NCI-H128 (cell line): ENCODE measurements around the gene HABP4.
"Not testable (repeated sequence)": the region's sequence is repeated elsewhere in the genome, so short reads cannot be mapped to it uniquely, and the experiment has no call there.

Experiments used
- DNase-seq: peaks from one replicate; lab custom pipeline; 2025; ENCODE audit not compliant: unreplicated experiment; lab: John Stamatoyannopoulos, UW

HABP4 gene

DNA sequence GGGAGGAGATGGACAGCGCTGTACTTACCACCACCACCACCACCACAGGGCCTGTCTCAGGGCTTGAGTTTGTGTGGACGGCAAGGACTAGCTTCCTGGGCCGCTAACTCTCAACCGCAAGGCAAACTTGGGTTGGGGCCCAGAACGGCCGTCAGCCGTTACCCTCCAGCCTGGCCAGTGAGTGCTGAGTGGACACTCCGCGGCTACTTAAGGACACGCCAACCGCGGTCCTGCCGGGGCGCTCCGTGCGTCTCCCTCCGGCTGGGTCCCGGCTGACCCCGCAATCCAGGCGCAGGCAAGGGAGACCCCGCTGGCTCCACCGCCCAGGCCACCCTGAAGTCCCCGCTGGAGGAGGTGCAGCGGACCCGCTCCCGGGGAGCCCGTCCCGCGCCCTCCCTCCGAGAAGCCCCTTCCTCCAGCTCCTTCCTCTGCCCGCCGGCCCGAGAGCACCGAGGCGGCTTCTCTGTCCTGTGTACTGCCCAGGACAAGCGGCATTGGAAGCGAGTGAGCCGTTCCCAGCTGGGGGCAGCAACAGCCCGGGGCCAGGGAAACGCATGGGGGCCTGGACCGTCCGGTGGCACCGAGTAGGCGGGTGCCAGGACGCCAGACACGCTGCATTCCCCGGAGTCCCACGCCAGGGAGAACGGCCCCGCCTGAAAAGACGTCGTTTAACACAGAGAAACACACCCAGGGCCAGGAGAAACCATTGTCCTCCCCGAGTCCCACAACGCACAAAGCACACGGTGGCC is 46.6 kb downstream of the HABP4 start:
- no peak for DNase-seq

DNA sequence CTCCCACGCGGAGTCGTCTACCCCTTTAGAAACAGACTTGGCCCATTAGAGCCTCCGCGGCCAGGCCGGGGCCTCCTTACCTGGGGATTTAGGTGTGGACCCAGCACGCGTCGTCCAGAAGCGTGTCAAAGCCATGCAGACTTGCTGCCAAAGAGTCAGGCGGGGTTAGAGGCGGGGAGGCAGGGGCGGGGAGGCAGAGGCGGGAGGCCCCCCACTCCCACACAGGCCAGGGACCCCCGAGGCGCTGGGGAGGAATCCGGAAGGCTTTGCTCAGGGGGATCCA is 47.1 kb downstream of the HABP4 start:
- DNase-seq: no peak

DNA sequence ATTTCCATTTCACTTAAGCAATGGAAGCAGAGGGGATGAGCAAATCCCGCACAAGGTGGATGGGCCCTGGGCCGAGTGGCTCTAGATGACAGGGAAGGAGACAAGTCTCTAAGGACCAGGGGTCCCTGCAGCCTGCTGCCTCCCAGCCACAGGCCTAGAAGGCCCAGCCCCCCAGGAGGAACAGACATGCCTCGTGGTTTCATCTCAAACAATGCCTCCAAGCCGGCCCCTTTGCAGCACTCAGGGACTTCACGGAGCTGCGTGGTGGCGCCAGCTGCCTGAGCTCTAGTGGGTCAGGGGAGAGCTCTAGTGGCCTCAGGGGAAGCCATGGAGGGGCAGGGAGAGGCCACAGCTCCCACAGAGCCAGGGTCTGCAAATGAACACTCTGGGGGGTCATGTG is 48.8 kb downstream of the HABP4 start:
- DNase-seq: no peak

DNA sequence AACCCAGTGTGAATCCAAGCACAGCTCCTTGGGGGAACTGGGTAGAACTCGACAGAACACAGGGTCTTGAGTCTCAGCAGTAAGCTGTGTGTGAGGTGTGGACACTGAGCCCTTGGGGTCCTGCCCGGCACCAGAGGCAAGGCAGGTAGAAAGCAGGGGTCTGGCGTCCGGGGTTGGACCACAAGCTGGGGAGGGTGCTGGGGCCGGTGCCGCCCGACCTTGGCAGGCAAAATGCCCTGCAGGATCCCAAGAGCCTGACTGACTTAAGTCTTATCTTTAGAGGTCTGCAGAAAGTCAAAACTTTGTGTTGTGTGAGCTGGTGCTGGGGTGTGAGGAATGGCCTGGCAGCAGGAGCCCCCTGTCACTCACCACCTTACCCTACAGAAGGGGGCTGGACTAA is 49.3 kb downstream of the HABP4 start:
- no peak for DNase-seq

DNA sequence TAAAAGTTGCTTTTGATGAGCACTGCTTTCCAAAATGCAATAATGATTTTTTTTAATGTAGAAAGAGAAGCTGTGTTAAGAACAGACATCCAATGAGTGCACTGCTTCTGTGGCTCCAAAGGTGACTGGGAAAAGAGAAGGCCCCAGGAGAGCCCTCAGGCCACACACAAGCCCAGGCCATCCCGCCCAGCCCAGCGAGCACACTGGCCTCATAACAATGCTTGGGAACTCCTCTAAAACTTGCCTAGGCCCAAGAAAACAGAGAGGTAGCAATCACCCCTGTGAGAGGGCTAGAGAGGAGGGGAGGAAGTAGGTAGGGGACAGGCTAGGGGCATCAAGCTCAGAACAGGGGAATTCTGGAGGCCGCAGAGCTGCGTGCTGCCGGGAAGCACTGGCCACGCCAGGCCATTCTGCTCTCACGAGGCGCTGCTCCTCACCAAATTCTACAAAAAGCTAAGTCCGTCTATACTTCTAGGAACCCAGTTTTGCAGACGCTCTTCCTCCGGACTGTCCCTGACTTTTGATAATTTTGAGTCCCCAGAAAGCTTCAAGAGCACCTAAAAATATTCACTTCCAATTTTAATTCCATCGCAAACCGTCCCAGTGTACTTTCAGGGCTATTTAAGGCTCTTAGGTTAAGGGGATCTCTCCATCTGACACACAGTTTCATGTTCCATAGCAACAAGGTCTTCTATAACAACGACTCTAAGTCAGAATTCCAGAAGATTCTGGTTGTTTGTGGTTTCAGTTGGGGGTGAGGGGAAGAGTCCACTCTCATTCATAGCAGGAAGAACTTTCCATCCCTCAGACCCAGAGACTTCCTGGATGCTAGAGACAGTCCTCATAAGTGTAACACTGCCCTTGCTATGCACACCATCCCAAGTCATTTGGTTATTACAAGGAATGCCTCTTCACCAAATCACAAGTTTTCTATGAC is 51.0 kb downstream of the HABP4 start:
- no peak for DNase-seq

DNA sequence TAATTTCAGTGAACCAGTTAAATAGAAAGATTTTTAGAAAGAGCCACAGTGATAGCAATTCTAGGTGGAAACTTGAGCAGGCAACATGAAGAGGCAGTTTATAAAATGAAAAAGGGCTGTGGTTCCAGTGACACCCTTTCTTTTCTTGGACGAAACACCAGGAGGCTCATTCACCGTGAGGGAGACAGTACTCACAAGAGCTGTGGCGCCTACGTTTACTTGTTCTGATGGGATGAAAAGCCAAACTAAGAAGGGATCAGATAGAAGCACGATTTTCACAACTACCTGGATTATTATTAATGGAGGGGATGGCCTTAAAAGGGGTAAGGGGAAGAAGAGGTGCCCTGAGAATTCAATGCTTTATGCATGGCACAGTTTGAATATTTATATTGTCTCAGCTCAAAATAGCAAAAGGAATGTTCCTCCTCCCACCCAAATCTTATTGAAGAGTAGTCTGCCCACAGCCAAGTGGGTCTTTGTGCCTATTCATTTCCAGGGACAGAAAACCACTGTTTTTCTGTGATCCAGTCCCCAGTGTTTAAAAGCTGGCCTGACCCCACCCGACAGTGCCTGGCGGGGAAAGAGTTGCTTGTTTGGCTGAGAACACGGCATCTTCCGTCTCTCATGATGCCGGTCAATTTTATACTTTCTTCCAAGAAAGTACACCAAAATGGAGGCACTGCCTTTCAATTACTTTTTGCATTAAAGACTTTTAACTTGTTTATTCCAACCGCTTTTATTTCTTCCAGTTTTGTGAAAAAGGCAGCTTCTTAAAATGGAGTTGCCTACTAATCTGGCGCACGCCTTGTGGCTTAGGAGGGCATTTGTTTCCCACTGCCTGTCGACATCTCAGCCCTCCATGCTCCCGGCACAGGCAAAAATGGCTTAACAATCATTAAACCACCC is 51.9 kb downstream of the HABP4 start:
- no peak for DNase-seq

DNA sequence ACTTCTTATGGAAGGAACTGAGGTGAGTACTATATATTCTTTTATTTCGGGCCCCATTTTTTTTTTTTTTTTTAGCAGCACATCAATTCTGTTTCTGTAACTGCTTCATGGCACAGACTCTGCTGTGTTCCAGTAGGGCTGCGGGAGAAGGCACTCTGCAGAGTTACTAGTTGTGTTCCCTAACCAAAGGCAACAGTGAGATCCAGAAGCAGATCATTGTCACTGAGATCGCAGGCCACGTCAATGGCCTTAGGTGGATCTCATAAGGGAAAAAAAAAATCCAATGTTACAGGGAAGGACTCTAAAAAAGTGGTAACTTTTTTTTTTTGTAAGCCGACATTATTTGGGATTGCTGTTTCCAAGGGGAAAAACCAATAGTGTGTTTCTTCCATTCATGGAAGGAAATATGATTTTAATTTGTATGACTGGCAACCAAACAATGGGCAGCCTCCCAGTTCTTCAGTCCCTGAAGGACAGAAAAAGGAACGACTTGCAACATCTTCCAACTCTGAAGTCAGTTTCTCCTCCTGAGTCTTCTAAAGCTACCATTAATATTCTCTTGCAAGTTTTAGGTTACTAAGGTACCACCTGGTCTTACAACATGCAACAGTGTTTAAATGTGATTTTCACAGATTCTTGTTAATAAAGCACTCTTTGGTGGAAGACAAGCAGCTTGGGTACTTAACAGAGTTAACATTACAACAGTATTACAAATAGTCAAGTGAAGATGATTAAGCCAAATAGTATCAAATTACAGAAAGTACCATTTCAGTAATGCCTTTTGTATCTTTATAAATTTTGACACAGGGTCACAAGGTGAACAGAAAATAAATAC is 52.8 kb downstream of the HABP4 start:
- no peak for DNase-seq

DNA sequence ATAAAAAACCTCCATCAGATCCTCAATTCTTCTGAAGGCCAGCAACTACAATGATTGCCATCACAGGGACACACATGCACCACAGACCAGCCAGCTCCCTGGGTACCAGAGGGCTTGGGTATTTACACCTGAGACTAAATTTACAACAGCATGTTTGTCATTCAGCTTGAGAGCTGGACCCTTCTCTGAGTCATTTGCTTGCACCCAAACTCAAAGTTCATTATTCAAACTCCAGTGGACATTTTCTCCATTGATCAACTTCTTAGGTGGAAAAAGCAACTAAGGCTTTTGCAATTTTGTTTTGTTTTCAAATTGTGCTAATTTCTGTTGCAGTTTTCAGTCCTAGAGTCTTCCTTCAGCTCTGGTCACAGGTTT is 53.4 kb downstream of the HABP4 start:
- not testable (repeated sequence) for DNase-seq

DNA sequence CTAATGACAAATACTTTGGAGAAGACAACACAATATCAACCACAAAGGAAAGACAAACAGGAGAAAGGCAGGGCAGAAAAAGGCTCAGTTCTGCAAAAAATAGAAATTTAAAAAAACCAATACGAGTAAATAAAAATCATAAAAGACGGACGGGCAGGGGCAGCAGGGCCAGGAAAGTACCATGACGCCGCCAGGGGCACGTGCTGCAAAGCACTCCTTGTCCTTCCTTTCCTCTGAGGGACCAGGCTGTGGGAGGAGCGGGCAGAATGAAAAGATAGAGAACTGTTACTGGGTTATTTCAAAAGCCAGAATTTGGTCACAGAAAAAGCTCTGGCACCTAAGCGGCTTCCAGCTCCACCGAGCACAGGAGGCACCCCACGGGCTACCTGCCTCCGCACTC is 53.9 kb downstream of the HABP4 start:
- no peak for DNase-seq

DNA sequence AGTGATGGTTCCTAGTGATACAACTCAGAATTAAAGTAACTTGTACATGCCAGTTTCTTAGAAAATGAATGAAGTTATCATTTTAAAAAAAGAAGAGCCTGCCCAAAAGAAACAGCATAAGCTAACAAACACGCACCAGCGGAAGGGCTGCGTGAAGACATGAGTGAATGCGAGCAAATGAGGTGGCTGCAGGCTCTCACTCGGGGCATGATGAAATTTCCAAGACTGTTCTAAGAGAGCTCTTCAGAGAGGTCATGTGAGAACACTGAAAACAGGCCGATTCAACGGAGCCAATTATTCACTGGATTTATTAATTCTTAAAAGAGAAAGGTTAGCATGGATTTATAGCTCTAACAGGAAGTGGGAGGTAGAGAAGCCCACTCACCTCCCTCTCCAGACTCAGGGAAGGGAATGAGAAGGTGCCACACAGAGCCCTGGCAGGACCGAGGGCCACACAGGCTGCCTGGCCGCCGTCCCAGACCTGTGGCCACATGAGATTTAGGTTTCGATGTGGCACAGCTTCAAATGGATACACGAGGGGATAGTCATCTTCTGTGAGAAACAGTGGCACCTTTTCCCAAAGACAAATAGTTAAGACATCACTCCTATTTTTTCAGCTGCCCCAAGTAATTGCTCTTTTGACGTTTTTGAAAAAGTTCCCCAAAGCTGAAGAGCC is 55.5 kb downstream of the HABP4 start:
- no peak for DNase-seq

DNA sequence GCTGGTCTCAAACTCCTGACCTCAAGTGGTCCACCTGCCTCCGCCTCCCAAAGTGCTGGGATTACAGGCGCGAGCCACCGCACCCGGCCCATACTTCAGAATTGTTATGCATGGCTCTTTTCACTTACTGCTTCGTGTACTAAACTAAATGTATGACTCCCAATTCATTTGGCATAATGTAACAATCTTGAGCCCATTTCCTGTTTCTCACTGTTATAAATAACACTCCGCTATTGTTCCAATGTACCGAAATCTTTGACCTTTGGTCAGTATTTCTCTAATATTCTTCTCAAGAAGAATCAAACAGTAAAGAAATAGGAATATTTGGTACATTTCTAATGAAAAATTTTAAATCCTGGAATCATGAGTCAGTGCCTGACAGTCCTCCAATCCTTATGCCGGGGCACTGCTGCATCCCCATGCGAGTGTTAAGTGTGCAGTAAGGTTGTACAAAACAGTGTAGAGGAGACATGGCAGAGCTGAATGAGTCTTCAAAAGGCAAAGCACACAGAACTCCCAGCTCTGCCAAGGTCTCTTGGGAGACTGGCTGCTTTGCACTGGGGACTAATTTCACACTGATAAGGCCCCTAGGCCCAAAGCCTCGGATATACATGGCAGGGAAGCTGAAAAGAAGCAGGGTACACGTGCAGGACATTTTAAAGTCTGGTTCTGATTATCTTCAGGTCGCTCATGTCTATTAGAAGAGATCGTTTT is 58.4 kb downstream of the HABP4 start:
- DNase-seq: no peak

DNA sequence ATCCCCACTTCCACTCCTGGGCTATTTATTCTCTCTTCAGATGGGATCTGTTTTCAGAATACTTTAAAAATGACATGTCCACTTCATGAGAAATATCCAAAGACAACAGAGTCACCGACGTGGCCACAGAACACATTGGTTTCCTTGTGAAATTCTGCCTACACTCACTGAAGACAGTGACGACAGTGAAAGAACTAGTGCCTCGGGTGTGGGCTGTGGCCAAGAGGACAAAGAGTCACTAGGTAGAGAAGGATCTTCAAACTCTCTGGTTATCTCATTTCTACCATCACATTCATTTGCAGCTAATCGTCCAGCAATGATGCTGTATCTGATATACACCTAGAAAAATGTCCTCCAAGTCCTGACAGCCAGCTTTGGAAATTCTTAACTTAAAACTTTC is 59.1 kb downstream of the HABP4 start:
- DNase-seq: no peak

DNA sequence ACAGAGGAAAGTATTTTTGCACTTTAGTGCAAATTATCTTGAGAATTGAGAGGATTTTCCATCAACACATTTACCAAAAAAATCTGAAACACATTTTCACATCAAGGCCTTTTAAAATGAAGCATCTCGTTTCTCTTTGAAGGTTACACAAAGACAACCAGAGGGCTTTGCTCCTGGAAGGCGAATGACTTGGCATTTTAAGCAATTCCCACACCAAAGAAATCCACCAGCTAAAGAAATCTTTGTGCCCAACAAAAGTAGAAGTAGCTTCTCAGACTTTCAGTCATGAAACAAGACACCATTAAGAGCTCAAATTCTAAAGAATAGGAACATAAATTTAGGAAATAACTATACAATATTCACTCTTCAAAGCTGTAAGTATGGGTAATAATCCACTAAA is 59.9 kb downstream of the HABP4 start:
- no peak for DNase-seq

DNA sequence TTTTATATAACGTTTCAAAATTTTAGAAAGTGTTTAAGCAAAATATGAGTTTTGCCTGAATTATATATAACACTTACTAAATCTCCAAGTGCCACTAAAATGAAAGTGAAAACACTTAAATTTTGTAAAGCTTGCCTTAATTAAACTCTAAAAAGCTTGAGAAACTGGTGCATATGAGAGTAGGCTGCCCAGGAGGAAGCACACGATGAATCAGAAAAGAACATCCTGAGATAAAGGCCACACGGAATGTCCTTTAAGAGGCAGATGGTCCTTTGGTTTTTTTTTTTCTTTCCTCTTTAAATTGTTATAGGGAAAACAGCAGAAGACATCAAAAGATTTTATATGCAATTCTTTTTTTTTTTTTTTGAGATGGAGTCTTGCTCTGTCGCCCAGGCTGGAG is 60.3 kb downstream of the HABP4 start:
- DNase-seq: no peak

DNA sequence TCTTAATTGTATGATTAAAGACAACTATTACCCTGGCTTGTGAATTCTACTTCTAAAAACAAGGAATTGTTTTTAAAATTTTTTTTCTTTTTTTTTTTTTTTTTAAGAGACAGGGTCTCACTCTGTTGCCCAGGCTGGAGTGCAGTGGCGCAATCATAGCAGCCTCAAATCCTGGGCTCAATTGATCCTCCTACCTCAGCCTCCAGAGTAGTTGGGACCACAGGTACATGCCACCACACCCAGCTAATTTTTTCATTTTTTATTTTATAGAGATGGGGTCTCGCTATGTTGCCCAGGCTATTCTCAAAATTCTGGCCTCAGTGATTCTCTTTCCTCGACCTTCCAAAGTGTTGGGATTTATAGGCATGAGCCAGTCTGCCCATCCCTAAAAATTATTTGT is 62.3 kb downstream of the HABP4 start:
- DNase-seq: no peak

DNA sequence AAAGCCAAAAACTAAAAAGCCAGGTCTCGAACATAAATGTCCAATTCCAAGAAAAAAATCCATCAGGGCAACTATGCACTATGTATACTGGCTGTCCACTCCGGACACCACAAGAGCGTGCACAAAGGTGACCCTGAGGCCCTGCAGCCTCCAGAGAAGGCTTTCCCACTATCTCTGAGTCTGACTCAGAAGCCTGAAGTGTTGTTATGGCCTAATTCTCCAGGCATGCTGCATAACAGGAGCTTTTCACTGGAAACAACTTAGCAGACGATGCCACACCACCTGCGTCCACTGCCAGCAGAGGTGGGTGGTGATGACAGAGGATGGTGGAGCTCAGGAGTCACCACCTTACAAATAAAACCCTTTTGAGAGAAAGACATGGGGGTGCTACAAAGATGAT is 63.7 kb downstream of the HABP4 start:
- no peak for DNase-seq

DNA sequence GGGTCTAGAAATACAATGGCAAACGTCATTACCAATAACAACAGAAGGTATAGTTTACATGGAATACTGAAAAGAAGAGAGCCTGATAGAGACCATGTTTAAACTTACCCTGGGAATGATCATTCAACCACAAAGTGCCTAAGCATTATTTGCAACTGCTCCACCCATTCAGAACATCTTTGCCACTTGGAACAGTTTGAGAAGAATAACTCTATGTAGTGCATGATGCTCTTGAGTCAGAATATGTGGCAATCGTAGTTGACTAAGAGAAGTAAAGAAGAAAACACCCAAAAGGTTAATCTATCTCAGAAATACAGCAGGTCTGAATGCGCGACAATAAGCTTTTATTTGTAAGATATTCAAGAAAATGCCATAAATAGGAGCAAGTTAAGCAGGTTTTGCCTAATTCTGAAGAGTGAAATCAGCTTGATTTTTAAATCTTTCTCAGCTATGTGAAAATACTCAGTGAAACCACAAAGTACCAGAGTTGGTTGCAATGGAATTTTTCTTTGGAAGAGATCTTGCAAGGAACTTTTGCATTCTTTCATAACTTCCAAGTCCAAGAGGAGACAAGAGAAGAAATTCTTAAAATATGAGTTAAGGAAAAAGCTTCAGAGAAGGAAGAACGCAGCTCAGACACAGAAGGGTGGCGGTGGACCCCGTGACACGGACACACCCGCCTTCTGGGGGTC is 64.3 kb downstream of the HABP4 start:
- DNase-seq: no peak

DNA sequence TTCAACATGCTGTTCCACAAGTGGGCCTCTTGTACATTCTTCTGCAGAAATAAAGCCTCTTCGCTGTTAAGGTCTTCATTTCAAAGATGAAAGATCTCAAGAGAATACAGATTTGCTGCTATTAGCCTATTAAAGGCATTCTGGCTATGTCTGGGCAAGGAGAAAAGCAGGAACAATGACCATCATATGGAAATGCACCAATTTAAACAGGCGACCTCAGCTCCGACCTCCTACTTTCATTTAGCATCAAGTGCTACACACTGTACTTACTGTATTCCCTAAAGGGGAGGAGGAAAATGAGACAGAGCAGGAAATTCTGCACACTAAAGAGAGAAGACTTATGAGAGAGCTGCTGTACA is 64.8 kb downstream of the HABP4 start:
- DNase-seq: no peak
